ENCODE measurements around the gene CNTNAP1. TPM values are rescaled to one million over a fixed set of nuclear protein-coding genes. Genes with fewer than 3 reads are reported as not detected.
"Not testable (repeated sequence)": the region's sequence is repeated elsewhere in the genome, so short reads cannot be mapped to it uniquely, and the experiment has no call there.

CNTNAP1 gene
- total RNA-seq, 1 experiment from 2014 or later, result 4.6 TPM

DNA sequence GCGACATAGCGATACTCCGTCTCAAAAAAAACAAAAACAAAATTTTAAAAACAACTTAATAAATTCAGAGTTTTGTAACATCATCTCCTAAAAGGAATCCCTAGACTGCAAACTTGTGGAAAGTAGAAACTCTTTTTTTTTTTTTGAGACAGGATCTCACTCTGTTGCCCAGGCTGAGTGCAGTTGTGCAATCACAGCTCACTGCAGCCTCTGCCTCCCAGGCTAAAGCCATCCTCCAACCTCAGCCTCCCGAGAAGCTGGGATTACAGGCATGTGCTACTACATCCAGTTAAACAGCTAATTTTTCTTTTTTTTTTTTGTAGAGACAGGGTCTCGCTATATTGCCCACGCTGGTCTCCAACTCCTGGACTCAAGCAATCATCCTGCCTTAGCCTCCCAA lies 42.8 kb downstream of the CNTNAP1 start:
- ATAC-seq, result no peak

GRCh38 chr17:42740699-42741098 lies 58.4 kb downstream of the CNTNAP1 start:
- intact Hi-C loops (cut with micrococcal nuclease), result no loop called here
- H3F3A ChIP-seq (ENCODE audit: low read length, unreplicated experiment), result no peaks in the 10 kb centered on the region
- H3K9me3 ChIP-seq (ENCODE audit: low read length), result no peaks in the 10 kb centered on the region
- H3K27ac ChIP-seq (ENCODE audit: low read length), result no peak overlapping the region
- no peak overlapping the region for H3K4me3 ChIP-seq (ENCODE audit: low read length)
- H3K9me2 ChIP-seq (replicated peaks; ENCODE audit: low read length), result no peaks in the 10 kb centered on the region
- no peak overlapping the region for H3K4me2 ChIP-seq (ENCODE audit: low read length)
- BruUV-seq (replicated peaks), result no TSS peak
- H3K79me2 ChIP-seq (ENCODE audit: low read length), result peaks cover 5% of the 10 kb centered on the region
- no peaks in the 10 kb centered on the region for H3K36me3 ChIP-seq (ENCODE audit: low read depth, low read length)
- TF ChIP-seq EZH2 (IDR thresholded peaks at IDR 0.05; ENCODE audit: low read length, unreplicated experiment), result no peak
- no peak for TF ChIP-seq EZH2phosphoT487 (IDR thresholded peaks at IDR 0.05; ENCODE audit: borderline replicate concordance, low read length)
- TF ChIP-seq, protein P1, sequence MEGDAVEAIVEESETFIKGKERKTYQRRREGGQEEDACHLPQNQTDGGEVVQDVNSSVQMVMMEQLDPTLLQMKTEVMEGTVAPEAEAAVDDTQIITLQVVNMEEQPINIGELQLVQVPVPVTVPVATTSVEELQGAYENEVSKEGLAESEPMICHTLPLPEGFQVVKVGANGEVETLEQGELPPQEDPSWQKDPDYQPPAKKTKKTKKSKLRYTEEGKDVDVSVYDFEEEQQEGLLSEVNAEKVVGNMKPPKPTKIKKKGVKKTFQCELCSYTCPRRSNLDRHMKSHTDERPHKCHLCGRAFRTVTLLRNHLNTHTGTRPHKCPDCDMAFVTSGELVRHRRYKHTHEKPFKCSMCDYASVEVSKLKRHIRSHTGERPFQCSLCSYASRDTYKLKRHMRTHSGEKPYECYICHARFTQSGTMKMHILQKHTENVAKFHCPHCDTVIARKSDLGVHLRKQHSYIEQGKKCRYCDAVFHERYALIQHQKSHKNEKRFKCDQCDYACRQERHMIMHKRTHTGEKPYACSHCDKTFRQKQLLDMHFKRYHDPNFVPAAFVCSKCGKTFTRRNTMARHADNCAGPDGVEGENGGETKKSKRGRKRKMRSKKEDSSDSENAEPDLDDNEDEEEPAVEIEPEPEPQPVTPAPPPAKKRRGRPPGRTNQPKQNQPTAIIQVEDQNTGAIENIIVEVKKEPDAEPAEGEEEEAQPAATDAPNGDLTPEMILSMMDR (conservative IDR thresholded peaks at IDR 0.05; ENCODE audit: low read depth, low read length), result no peak
- no peaks in the 10 kb centered on the region; the same call in 1 of the 2 replicates for H3K4me1 ChIP-seq (ENCODE audit: insufficient read depth, low read length)
- POLR2A ChIA-PET (ENCODE audit: unreplicated experiment), result no interaction called here
- ATAC-seq, result no peak
- no peak overlapping the region for H3K9ac ChIP-seq (ENCODE audit: low read length)
- CTCF ChIA-PET, result interaction anchor here (0.6 kb wide), 1 partner anchor 23 kb away, joined by 4 read pairs; no protein-coding TSS in a partner anchor
- H3K27me3 ChIP-seq (ENCODE audit: low read length), result no peaks in the 10 kb centered on the region
- no peaks in the 10 kb centered on the region for H4K20me1 ChIP-seq (ENCODE audit: low read length)
- no peak for DNase-seq
- H2AFZ ChIP-seq (ENCODE audit: low read length), result no peak overlapping the region

More for the DNA sequence above, 42.8 kb downstream of the CNTNAP1 start:
- H3K9me2 ChIP-seq (replicated peaks; ENCODE audit: low read length), result no peaks in the 10 kb centered on the region
- DNase-seq, result no peak
- TF ChIP-seq EZH2 (IDR thresholded peaks at IDR 0.05; ENCODE audit: low read length, unreplicated experiment) (no peak), EZH2phosphoT487 (IDR thresholded peaks at IDR 0.05; ENCODE audit: borderline replicate concordance, low read length) (no peak)
- TF ChIP-seq, protein P1 (conservative IDR thresholded peaks at IDR 0.05; ENCODE audit: low read depth, low read length), result no peak
- no peak overlapping the region for H3K4me3 ChIP-seq (ENCODE audit: low read length)
- H3K27me3 ChIP-seq (ENCODE audit: low read length), result no peaks in the 10 kb centered on the region
- intact Hi-C loops (cut with micrococcal nuclease), result no loop called here
- no peaks in the 10 kb centered on the region for H3F3A ChIP-seq (ENCODE audit: low read length, unreplicated experiment)
- no peak overlapping the region for H2AFZ ChIP-seq (ENCODE audit: low read length)
- no peak overlapping the region for H3K4me2 ChIP-seq (ENCODE audit: low read length)
- H3K4me1 ChIP-seq (ENCODE audit: insufficient read depth, low read length), result no peaks in the 10 kb centered on the region
- CTCF ChIA-PET, result no interaction called here
- POLR2A ChIA-PET (ENCODE audit: unreplicated experiment), result no interaction called here
- H3K9me3 ChIP-seq (ENCODE audit: low read length), result no peaks in the 10 kb centered on the region
- no peaks in the 10 kb centered on the region for H4K20me1 ChIP-seq (ENCODE audit: low read length)
- BruUV-seq (replicated peaks), result no TSS peak
- H3K27ac ChIP-seq (ENCODE audit: low read length), result no peak overlapping the region
- no peak overlapping the region for H3K9ac ChIP-seq (ENCODE audit: low read length)
- H3K36me3 ChIP-seq (ENCODE audit: low read depth, low read length), result peaks cover 3% of the 10 kb centered on the region; the same call in 1 of the 2 replicates
- H3K79me2 ChIP-seq (ENCODE audit: low read length), result no peaks in the 10 kb centered on the region

GRCh38 chr17:42742916-42743315 lies 60.6 kb downstream of the CNTNAP1 start:
- H3K79me2 ChIP-seq (ENCODE audit: low read length); H3K27me3 ChIP-seq (ENCODE audit: low read length); H3K4me1 ChIP-seq (ENCODE audit: insufficient read depth, low read length); POLR2A ChIA-PET (ENCODE audit: unreplicated experiment); H3F3A ChIP-seq (ENCODE audit: low read length, unreplicated experiment); H4K20me1 ChIP-seq (ENCODE audit: low read length); H3K36me3 ChIP-seq (ENCODE audit: low read depth, low read length); H2AFZ ChIP-seq (ENCODE audit: low read length); H3K9me3 ChIP-seq (ENCODE audit: low read length); H3K9ac ChIP-seq (ENCODE audit: low read length); H3K4me2 ChIP-seq (ENCODE audit: low read length); DNase-seq; H3K27ac ChIP-seq (ENCODE audit: low read length); intact Hi-C loops (cut with micrococcal nuclease); H3K9me2 ChIP-seq (replicated peaks; ENCODE audit: low read length); BruUV-seq (replicated peaks); CTCF ChIA-PET; H3K4me3 ChIP-seq (ENCODE audit: low read length); ATAC-seq: not testable (repeated sequence)

Measured in PC-3 (cell line).